GM18508 (cell line): ENCODE results near the gene SRP9.
"Not testable (repeated sequence)": the region's sequence is repeated elsewhere in the genome, so short reads cannot be mapped to it uniquely, and the experiment has no call there.

Source experiments
- ATAC-seq: cut with Tn5 transposase; IDR thresholded peaks from one replicate; pipeline ENCODE4 v1.9.1; 2021; ENCODE audit warnings: moderate number of reproducible peaks; ENCODE audit not compliant: insufficient read depth, unreplicated experiment

The SRP9 gene

DNA sequence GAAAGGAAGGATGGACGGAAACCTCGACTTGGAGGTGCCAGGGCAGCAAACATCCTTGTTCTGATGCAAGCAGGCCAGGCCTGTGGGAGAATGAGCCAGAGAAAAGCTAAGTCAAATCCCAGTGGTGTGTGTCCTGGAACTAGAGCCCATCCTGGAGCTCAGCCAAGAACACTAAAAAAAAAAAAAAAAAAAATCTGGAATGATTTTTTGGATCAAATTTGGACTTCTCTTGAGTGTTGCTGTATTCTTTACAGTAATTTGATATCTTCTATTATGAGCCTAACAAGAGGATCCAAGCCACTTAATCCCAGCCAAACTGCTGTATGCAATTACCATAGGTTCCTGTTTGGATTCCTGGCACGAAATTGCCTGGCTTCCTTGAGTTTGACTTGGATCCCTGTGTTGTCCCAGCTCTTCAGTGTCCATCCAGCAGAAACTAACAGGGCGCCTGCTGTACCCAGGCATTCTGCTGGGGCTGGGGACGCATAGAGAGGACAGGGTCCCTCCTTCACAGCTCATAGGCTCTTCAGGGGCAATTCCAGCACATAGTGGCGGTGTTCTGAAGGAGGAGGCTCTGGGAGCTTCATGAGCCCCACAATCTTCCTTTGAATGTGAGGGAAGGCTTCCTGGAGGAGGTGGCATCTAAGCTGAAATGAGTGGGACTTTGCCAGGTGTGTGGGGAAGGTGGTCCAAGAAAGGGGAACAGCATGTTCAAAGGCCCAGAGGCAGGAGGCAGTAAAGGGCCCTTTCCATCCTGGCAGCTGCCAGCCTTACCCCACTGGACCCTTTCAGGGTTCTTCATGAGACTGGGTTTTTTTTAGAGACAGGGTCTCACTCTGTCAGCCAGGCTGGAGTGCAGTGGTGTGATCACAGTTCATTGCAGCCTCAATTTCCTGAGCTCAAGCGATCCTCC is 57.0 kb downstream of the SRP9 start:
- no peak for ATAC-seq

DNA sequence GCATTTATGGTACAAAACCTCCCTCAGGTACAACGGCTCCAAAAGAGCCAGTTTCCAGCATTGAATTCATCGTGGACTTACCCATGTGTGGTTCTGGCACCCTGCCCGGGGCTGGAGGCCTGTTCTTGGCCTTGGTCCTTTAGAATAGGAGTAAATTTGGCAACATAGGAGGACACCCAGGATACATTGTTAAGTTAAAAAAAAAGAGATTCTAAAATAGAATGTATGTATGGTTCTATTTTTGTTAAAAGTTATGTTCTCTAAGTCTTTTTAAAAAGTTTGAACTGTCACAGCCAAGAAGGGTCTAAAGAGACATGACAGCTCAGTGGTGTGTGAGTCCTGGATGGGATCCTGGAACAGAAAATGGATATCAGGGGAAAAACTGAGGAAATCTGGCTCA is 58.2 kb downstream of the SRP9 start:
- no peak for ATAC-seq

DNA sequence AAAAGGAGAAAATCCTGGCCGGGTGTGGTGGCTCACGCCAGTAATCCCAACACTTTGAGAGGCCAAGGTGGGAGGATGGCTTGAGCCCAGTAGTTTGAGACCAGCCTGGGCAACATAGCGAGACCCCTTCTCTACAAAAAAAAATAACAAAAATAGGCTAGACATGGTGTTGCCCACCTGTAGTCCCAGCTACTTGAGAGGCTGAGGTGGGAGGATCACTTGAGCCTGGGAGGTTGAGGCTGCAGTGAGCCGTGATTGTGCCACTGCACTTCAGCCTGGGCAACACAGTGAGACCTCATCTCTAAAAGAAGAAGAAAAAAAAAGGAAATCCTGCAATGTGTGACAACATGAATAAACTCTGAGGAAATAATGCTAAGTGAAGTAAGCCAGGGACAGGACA is 58.7 kb downstream of the SRP9 start:
- ATAC-seq, result not testable (repeated sequence)

DNA sequence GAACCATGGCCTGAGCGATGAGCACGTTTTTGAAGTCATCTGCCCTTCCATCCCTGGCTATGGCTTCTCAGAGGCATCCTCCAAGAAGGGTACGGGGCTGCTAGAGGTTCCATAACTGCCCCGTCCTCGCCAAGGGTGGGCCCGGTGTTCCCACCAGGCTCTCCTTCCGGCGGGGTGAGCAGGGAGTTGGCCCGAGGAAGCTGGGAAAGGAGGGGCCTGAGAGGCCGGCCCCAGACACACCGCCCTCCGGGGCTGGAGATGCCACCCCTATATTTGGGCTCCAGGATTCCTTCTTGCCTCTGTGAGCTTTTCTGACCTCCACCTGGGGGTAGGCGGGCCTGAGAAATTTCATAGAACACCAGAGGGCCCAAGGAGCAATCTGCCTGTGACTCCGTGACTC is 61.2 kb downstream of the SRP9 start:
- no peak for ATAC-seq
